Naive thymus-derived CD8-positive, alpha-beta T cell (primary cell): ENCODE results near the gene CIB1. TPM values are rescaled to one million over a fixed set of nuclear protein-coding genes. Genes with fewer than 3 reads are reported as not detected.

ENCODE experiments used
- ATAC-seq, 2 donors: fragments of 150-1000 bp; cut with Tn5 transposase in 1 of 2; sonication (Bioruptor Pico), chemical (Tn5 transposase) in 1 of 2; 1 replicate in 1 of 2; 2 replicates in 1 of 2; pipeline ENCODE4 v1.10.0; 2021; ENCODE audit warnings: mild to moderate bottlenecking in 2 of 2, moderate library complexity in 2 of 2
- POLR2A ChIA-PET: fragments of 350-600 bp; sonication (Branson Sonifier 250); formaldehyde crosslinking; loops from one replicate; lab custom pipeline; 2021; ENCODE audit warnings: antibody characterized with exemption; lab: Charles Lee
- DNase-seq, 10 donors: peaks; one replicate each; pipeline versions ENCODE4 v3.0.0 to v3.0.0-alpha.2; 2020 to 2022
- H3K27ac Mint-ChIP-seq, 10 donors: one replicate each; pipeline ENCODE4 v1.8.0; 2020 to 2022; ENCODE audit warnings: mild to moderate bottlenecking in 10 of 10, mixed read lengths in 10 of 10, moderate library complexity in 4 of 10, inconsistent platforms in 1 of 10
- H3K27me3 Mint-ChIP-seq, 5 donors: one replicate each; pipeline ENCODE4 v1.8.0; 2021 to 2022; ENCODE audit warnings: mixed read lengths in 5 of 5
- H3K36me3 Mint-ChIP-seq, 3 donors: one replicate each; pipeline ENCODE4 v1.8.0; 2020 to 2022; ENCODE audit warnings: mixed read lengths in 3 of 3, mild to moderate bottlenecking in 2 of 3, inconsistent platforms in 1 of 3
- H3K4me1 Mint-ChIP-seq, 4 donors: one replicate each; pipeline ENCODE4 v1.8.0; 2021 to 2022; ENCODE audit warnings: mixed read lengths in 4 of 4
- H3K4me3 Mint-ChIP-seq, 10 donors: one replicate each; pipeline ENCODE4 v1.8.0; 2020 to 2022; ENCODE audit warnings: mild to moderate bottlenecking in 10 of 10, mixed read lengths in 10 of 10, moderate library complexity in 6 of 10, inconsistent platforms in 1 of 10
- H3K9me3 Mint-ChIP-seq, 9 donors: one replicate each; pipeline ENCODE4 v1.8.0; 2020 to 2022; ENCODE audit warnings: mixed read lengths in 9 of 9, mild to moderate bottlenecking in 3 of 9, inconsistent platforms in 1 of 9, moderate library complexity in 1 of 9
- polyA plus RNA-seq, 3 donors: library from polyadenylated mRNA; unstranded; fragments of 300-500 nt; fragmentation: Illumina TruSeq; gene quantifications; one replicate each; pipeline ENCODE4 v1.2.3, GENCODE V29; 2021
- total RNA-seq, 8 experiments: library from RNA in 2 of 8; stranded (reverse) in 2 of 8; gene quantifications; one replicate each; pipeline ENCODE4 v1.2.3 and lab custom pipeline; 2021 to 2026

CIB1 gene
- total and polyA plus RNA-seq, 5 experiments from 2014 or later, result 110 to 246 (median 232) TPM

- Mint-ChIP-seq H3K27me3 (no peaks in the 10 kb centered on the region), H3K4me3 (no peak overlapping the region), H3K27ac (peak overlapping the region in 4 of 10 donors; percentile 4 to 55 (median 32)), H3K4me1 (peaks cover 8 to 25% (median 21%) of the 10 kb centered on the region in 4 donors), H3K9me3 (no peaks in the 10 kb centered on the region), H3K36me3 (peaks cover 0 to 29% (median 2%) of the 10 kb centered on the region in 3 donors)
- POLR2A ChIA-PET, result interaction anchor here (0.8 to 0.9 kb wide), 2 partner anchors 8 to 23 kb away, joined by 3 read pairs; partner anchors contain the start of gene GDPGP1
- ATAC-seq (no peak), DNase-seq (no peak)
Observed at GRCh38 chr15:90225504-90226234, 8.1 kb downstream of the CIB1 start.

DNA sequence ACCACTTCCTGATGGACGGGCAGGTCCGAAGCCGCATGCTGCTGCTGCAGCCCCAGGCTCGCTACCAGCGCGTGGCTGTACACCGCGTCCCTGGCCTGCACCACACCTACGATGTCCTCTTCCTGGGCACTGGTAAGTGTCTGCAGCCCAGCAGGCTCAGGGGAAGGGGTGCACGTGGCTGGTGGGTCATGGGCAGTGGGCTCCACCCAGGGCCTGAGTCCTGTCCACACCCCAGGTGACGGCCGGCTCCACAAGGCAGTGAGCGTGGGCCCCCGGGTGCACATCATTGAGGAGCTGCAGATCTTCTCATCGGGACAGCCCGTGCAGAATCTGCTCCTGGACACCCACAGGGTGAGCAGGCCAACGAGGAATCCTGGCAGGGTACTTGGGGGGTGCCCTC, 8.7 kb downstream of the CIB1 start:
- Mint-ChIP-seq H3K27me3 (no peaks in the 10 kb centered on the region), H3K27ac (no peak overlapping the region), H3K9me3 (no peaks in the 10 kb centered on the region), H3K36me3 (peaks cover 0 to 25% (median 2%) of the 10 kb centered on the region in 3 donors), H3K4me3 (no peak overlapping the region), H3K4me1 (peaks cover 6 to 19% (median 16%) of the 10 kb centered on the region in 4 donors)
- DNase-seq (no peak), ATAC-seq (no peak)
- POLR2A ChIA-PET, result interaction anchor here (0.9 kb wide), 1 partner anchor 24 kb away, joined by 3 read pairs; no protein-coding TSS in a partner anchor

GRCh38 chr15:90223441-90224165, 10.1 kb downstream of the CIB1 start:
- Mint-ChIP-seq H3K36me3 (peaks cover 0 to 13% (median 0%) of the 10 kb centered on the region in 3 donors), H3K9me3 (no peaks in the 10 kb centered on the region), H3K27me3 (no peaks in the 10 kb centered on the region), H3K27ac (peak overlapping the region in 1 of 10 donors; percentile 40), H3K4me3 (no peak overlapping the region), H3K4me1 (peaks cover 3 to 20% (median 14%) of the 10 kb centered on the region in 4 donors)
- DNase-seq (no peak), ATAC-seq (no peak)
- POLR2A ChIA-PET, result no interaction called here

DNA sequence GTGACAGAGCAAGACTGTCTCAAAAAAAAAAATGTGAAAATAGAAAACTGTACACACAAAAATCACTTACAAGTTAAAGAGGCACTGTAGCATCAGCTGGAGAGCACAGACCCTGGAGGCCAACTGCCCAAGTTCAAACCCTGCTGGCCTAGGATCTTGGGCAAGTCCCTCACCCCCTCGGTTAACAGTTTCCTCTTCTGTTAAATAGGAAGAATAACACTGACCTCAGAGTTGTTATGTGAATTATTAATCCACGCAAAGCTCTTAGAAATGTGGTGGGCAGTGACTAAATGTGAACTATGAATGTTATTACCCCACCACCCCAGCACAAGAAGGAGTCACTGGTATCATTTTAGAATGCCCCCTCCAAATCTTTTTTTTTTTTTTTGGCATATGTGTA, 11.2 kb downstream of the CIB1 start:
- Mint-ChIP-seq H3K4me3 (no peak overlapping the region), H3K27ac (no peak overlapping the region), H3K9me3 (no peaks in the 10 kb centered on the region), H3K4me1 (peaks cover 4 to 22% (median 14%) of the 10 kb centered on the region in 4 donors), H3K27me3 (no peaks in the 10 kb centered on the region), H3K36me3 (peaks cover 0 to 12% (median 0%) of the 10 kb centered on the region in 3 donors)
- DNase-seq (no peak), ATAC-seq (no peak)
- POLR2A ChIA-PET, result interaction anchor here (1.0 kb wide), 1 partner anchor 20 kb away, joined by 3 read pairs; no protein-coding TSS in a partner anchor

DNA sequence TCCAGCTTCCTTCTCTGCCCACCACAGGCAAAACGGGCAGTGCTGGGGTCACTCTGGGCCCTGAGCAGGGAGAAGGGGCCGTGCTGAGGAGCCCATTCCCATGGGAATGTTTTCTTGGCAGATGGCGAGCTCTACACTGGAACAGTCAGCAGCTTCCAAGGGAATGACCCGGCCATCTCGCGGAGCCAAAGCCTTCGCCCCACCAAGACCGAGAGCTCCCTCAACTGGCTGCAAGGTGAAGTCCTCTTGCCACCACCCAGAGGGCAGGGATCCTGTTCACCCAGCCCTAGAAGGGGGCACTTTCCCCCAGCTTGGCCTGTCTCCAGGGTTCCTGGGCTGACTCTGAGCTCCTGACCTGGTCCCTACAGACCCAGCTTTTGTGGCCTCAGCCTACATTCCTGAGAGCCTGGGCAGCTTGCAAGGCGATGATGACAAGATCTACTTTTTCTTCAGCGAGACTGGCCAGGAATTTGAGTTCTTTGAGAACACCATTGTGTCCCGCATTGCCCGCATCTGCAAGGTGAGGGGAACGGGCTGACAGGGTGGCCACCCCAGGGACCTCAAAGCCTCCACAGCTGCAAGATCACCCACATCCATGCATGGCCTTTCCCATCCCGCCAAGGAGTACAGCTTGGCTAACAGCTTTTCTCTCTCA, 12.4 kb downstream of the CIB1 start:
- no peaks in the 10 kb centered on the region for H3K9me3 Mint-ChIP-seq
- POLR2A ChIA-PET, result interaction anchor here (1.0 to 1.6 kb wide), 4 partner anchors 9 to 44 kb away, joined by 3 to 7 read pairs (median 4); partner anchors contain the start of gene NGRN
- peak in 1 of 10 donors; percentile 8 for DNase-seq
- peaks cover 4 to 29% (median 15%) of the 10 kb centered on the region in 4 donors for H3K4me1 Mint-ChIP-seq
- H3K27me3 Mint-ChIP-seq, result no peaks in the 10 kb centered on the region
- no peak overlapping the region for H3K4me3 Mint-ChIP-seq
- ATAC-seq, result no peak
- peaks cover 0 to 9% (median 0%) of the 10 kb centered on the region in 3 donors for H3K36me3 Mint-ChIP-seq
- peak overlapping the region in 1 of 10 donors; percentile 3 for H3K27ac Mint-ChIP-seq

GRCh38 chr15:90219421-90220141, 14.2 kb downstream of the CIB1 start:
- Mint-ChIP-seq H3K27ac (peak overlapping the region in 3 of 10 donors; percentile 41 to 63 (median 48)), H3K4me3 (no peak overlapping the region), H3K9me3 (peaks cover 0 to 2% (median 0%) of the 10 kb centered on the region in 9 donors), H3K4me1 (peaks cover 7 to 41% (median 18%) of the 10 kb centered on the region in 4 donors), H3K36me3 (peaks cover 0 to 5% (median 2%) of the 10 kb centered on the region in 3 donors), H3K27me3 (no peaks in the 10 kb centered on the region)
- peak; percentile 95 to 96 for ATAC-seq
- POLR2A ChIA-PET, result interaction anchor here (1.0 to 1.8 kb wide), 2 partner anchors 12 to 27 kb away, joined by 5 to 8 read pairs; no protein-coding TSS in a partner anchor
- peak; percentile 40 to 79 (median 66) for DNase-seq

DNA sequence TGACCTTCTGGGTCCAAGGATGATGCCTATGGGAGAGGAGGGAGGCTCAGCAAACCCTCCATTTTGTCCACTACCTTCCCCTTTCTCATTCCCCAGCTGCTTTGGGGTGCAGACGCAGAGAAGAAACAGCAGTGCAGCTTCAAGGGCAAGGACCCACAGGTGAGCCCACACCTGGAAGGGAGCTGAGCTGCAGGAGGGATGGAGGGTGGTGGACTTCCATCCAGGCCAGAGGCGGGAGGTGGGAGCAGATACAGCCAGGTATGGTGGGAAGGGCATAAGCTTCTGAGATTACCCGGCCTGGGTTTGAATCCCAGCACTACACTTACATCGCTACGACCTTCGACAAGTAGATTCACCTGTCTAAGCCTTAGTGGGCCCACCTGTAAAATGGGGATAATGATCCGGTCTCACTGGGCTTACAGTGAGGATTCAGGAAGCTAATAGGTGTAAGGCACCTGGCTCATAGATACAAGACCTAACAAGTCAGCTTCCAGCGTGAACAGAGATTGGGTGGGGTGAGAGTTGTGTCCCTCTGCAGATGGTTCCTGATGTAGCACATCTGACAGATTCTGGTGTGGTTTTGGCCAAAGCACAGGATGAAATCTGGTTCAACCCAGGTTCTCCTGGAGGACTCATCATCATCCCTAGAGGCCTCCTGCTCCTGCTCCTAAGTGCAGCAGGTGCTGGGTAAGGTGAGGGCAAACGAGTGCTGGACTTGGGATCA, 15.9 kb downstream of the CIB1 start:
- ATAC-seq, result no peak
- H3K4me3 Mint-ChIP-seq, result no peak overlapping the region
- H3K9me3 Mint-ChIP-seq, result peaks cover 0 to 2% (median 0%) of the 10 kb centered on the region in 9 donors
- POLR2A ChIA-PET, result interaction anchor here (0.5 to 1.5 kb wide), 4 partner anchors 13 to 60 kb away, joined by 3 to 4 read pairs (median 4); partner anchors contain the start of genes CIB1 and GDPGP1
- H3K36me3 Mint-ChIP-seq, result peaks cover 0 to 2% (median 0%) of the 10 kb centered on the region in 3 donors
- no peaks in the 10 kb centered on the region for H3K27me3 Mint-ChIP-seq
- H3K27ac Mint-ChIP-seq, result peak overlapping the region in 1 of 10 donors; percentile 67
- peaks cover 7 to 56% (median 24%) of the 10 kb centered on the region in 4 donors for H3K4me1 Mint-ChIP-seq
- peak in 1 of 10 donors; percentile 23 for DNase-seq

DNA sequence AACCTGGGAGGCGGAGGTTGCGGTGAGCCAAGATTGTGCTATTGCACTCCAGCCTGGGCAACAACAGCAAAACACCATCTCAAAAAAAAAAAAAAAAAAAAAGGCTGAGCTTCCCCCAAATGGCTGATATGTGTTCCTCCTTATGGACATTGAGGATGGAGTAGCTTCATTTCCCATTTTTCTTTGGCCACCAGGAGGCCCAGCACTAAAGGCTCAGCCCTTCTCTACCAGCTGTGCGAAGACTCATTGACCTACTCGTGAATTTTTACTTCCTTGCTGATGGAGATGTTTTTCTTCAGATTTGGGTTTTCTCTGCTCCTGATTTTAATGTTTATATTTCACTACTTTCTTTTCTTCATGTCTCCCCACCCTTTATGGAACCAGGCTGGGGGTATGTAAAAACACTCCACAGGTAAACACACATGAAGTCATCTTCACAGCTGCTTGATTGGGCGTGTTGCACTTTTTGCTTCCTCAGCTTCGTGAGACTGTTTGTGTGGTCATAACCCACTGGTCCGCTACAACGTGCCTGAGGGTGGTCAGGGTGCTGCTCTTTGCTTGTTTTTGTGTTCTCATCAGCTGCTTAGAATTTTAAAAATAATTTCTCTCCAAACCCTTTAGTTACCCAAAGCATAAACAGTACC, 19.1 kb downstream of the CIB1 start:
- Mint-ChIP-seq H3K4me1 (peaks cover 18 to 76% (median 40%) of the 10 kb centered on the region in 4 donors), H3K36me3 (peaks cover 0 to 2% (median 2%) of the 10 kb centered on the region in 3 donors), H3K27ac (peak overlapping the region in 2 of 10 donors; percentile 67 to 84), H3K27me3 (no peaks in the 10 kb centered on the region), H3K9me3 (peaks cover 0 to 2% (median 0%) of the 10 kb centered on the region in 9 donors), H3K4me3 (peak overlapping the region in 1 of 10 donors; percentile 65)
- POLR2A ChIA-PET, result interaction anchor here (1.2 to 3.4 kb wide), 4 partner anchors 13 to 31 kb away, joined by 5 to 21 read pairs (median 11); partner anchors contain the start of genes CIB1, GDPGP1 and SEMA4B
- ATAC-seq (no peak), DNase-seq (peak in 1 of 10 donors; percentile 53)

DNA sequence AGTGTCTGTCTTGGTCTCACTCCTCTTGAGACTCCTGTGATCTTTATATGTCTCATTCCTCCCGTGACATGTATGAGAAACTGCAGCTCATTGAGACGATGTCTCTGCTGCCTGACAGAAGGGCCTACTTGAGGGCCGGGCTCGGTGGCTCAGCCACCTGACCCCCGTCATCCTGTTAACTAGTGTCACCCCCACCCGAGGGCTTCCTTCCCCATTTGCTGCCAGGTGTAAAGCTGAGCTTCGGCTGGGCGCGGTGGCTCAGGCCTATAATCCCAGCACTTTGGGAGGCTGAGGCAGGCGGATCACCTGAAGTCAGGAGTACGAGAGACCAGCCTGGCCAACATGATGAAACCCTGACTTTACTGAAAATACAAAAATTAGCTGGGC, 19.9 kb downstream of the CIB1 start:
- Mint-ChIP-seq H3K9me3 (peaks cover 0 to 2% (median 0%) of the 10 kb centered on the region in 9 donors), H3K4me3 (peak overlapping the region in 1 of 10 donors; percentile 53), H3K4me1 (peaks cover 19 to 71% (median 36%) of the 10 kb centered on the region in 4 donors), H3K27me3 (no peaks in the 10 kb centered on the region), H3K36me3 (peaks cover 0 to 2% (median 2%) of the 10 kb centered on the region in 3 donors), H3K27ac (peak overlapping the region in 3 of 10 donors; percentile 57 to 82 (median 81))
- POLR2A ChIA-PET, result interaction anchor here (2.5 to 3.4 kb wide), 2 partner anchors 12 to 21 kb away, joined by 16 to 21 read pairs; partner anchors contain the start of gene SEMA4B
- DNase-seq (peak in 1 of 10 donors; percentile 55), ATAC-seq (peak in 1 of 2 donors; percentile 41)

- Mint-ChIP-seq H3K9me3 (peaks cover 0 to 2% (median 0%) of the 10 kb centered on the region in 9 donors), H3K36me3 (peaks cover 0 to 2% (median 2%) of the 10 kb centered on the region in 3 donors), H3K27me3 (no peaks in the 10 kb centered on the region), H3K27ac (peak overlapping the region in 5 of 10 donors; percentile 22 to 82 (median 57)), H3K4me1 (peaks cover 16 to 67% (median 34%) of the 10 kb centered on the region in 4 donors), H3K4me3 (peak overlapping the region in 1 of 10 donors; percentile 53)
- ATAC-seq (no peak), DNase-seq (peak in 1 of 10 donors; percentile 32)
- POLR2A ChIA-PET, result interaction anchor here (2.5 to 3.4 kb wide), 2 partner anchors 12 to 21 kb away, joined by 16 to 21 read pairs; partner anchors contain the start of gene SEMA4B
Observed at GRCh38 chr15:90213122-90213817, 20.5 kb downstream of the CIB1 start.
